HEK293 (cell line): ENCODE results near the gene HP1BP3.

Experiments used
- ATF2 ChIP-seq: fragments of 450-650 bp; formaldehyde crosslinking; IDR thresholded peaks from 2 replicates; pipeline ENCODE4 v1.5.1; 2016; ENCODE audit warnings: missing biosample characterization, missing genetic modification characterization, low read depth
- HOXC10 ChIP-seq: sonication (generic); formaldehyde crosslinking; IDR thresholded peaks from 2 replicates; pipeline ENCODE4 v1.8.1; 2023; ENCODE audit warnings: mild to moderate bottlenecking, missing genetic modification reagents
- IKZF3 ChIP-seq: fragments of 450-650 bp; IDR thresholded peaks from 2 replicates; pipeline ENCODE4 v1.5.0; 2018; ENCODE audit warnings: missing biosample characterization, mild to moderate bottlenecking, missing genetic modification characterization, moderate library complexity
- KLF8 ChIP-seq: fragments of 450-650 bp; formaldehyde crosslinking; IDR thresholded peaks from 2 replicates; pipeline ENCODE4 v1.5.1; 2016; ENCODE audit warnings: missing biosample characterization, missing genetic modification characterization
- OVOL3 ChIP-seq: fragments of 450-650 bp; formaldehyde crosslinking; IDR thresholded peaks from 2 replicates; pipeline ENCODE4 v1.5.1; 2016; ENCODE audit warnings: missing biosample characterization, missing genetic modification characterization
- PRDM10 ChIP-seq: fragments of 450-650 bp; formaldehyde crosslinking; IDR thresholded peaks from 2 replicates; pipeline ENCODE4 v1.5.1; 2016; ENCODE audit warnings: missing biosample characterization, missing genetic modification characterization
- REPIN1 ChIP-seq: fragments of 450-650 bp; formaldehyde crosslinking; IDR thresholded peaks from 2 replicates; pipeline ENCODE4 v1.5.1; 2017; ENCODE audit warnings: missing biosample characterization, missing genetic modification characterization, low read depth
- TRIM28 ChIP-seq: IDR thresholded peaks from 2 replicates; pipeline ENCODE4 v1.6.1; 2011; ENCODE audit warnings: low read length, control low read depth, borderline replicate concordance
- TSHZ1 ChIP-seq: fragments of 450-650 bp; formaldehyde crosslinking; IDR thresholded peaks from 2 replicates; pipeline ENCODE4 v1.5.1; 2016; ENCODE audit warnings: missing biosample characterization, missing genetic modification characterization, borderline replicate concordance
- WT1 ChIP-seq: fragments of 450-650 bp; formaldehyde crosslinking; IDR thresholded peaks from 2 replicates; pipeline ENCODE4 v1.5.1; 2016; ENCODE audit warnings: missing biosample characterization, missing genetic modification characterization
- YY2 ChIP-seq: fragments of 450-650 bp; formaldehyde crosslinking; IDR thresholded peaks from 2 replicates; pipeline ENCODE4 v1.5.1; 2016; ENCODE audit warnings: missing biosample characterization, missing genetic modification characterization
- ZBTB20 ChIP-seq: fragments of 450-650 bp; formaldehyde crosslinking; IDR thresholded peaks from 2 replicates; pipeline ENCODE4 v1.5.1; 2016; ENCODE audit warnings: missing biosample characterization, missing genetic modification characterization
- ZEB2 ChIP-seq: fragments of 450-650 bp; formaldehyde crosslinking; IDR thresholded peaks from 2 replicates; pipeline ENCODE4 v1.5.1; 2016; ENCODE audit warnings: missing biosample characterization, missing genetic modification characterization
- ZNF121 ChIP-seq: fragments of 450-650 bp; formaldehyde crosslinking; IDR thresholded peaks from 2 replicates; pipeline ENCODE4 v1.5.1; 2016; ENCODE audit warnings: missing biosample characterization, missing genetic modification characterization
- ZNF132 ChIP-seq: fragments of 450-650 bp; formaldehyde crosslinking; IDR thresholded peaks from 2 replicates; pipeline ENCODE4 v1.5.1; 2017; ENCODE audit warnings: missing biosample characterization, missing genetic modification characterization, borderline replicate concordance
- ZNF169 ChIP-seq: fragments of 450-650 bp; formaldehyde crosslinking; IDR thresholded peaks from 2 replicates; pipeline ENCODE4 v1.5.1; 2016; ENCODE audit warnings: missing biosample characterization, missing genetic modification characterization
- ZNF239 ChIP-seq: fragments of 450-650 bp; formaldehyde crosslinking; IDR thresholded peaks from 2 replicates; pipeline ENCODE4 v1.5.1; 2016; ENCODE audit warnings: missing biosample characterization, missing genetic modification characterization
- ZNF248 ChIP-seq: fragments of 450-650 bp; formaldehyde crosslinking; IDR thresholded peaks from 2 replicates; pipeline ENCODE4 v1.5.1; 2017; ENCODE audit warnings: missing biosample characterization, missing genetic modification characterization
- ZNF366 ChIP-seq: fragments of 450-650 bp; formaldehyde crosslinking; conservative IDR thresholded peaks from 2 replicates; pipeline ENCODE4 v1.5.1; 2016; ENCODE audit warnings: missing biosample characterization, missing genetic modification characterization
- ZNF398 ChIP-seq: fragments of 450-650 bp; formaldehyde crosslinking; IDR thresholded peaks from 2 replicates; pipeline ENCODE4 v1.5.1; 2017; ENCODE audit warnings: missing biosample characterization, missing genetic modification characterization
- ZNF600 ChIP-seq: fragments of 450-650 bp; formaldehyde crosslinking; IDR thresholded peaks from 2 replicates; pipeline ENCODE4 v1.5.1; 2016; ENCODE audit warnings: missing biosample characterization, missing genetic modification characterization
- ZNF610 ChIP-seq: fragments of 450-650 bp; formaldehyde crosslinking; IDR thresholded peaks from 2 replicates; pipeline ENCODE4 v1.5.1; 2016; ENCODE audit warnings: missing biosample characterization, missing genetic modification characterization, borderline replicate concordance
- ZNF639 ChIP-seq: fragments of 450-650 bp; formaldehyde crosslinking; IDR thresholded peaks from 2 replicates; pipeline ENCODE4 v1.5.1; 2016; ENCODE audit warnings: missing biosample characterization, missing genetic modification characterization
- ZNF792 ChIP-seq: fragments of 450-650 bp; formaldehyde crosslinking; IDR thresholded peaks from 2 replicates; pipeline ENCODE4 v1.5.1; 2016; ENCODE audit warnings: missing biosample characterization, missing genetic modification characterization
- ZNF830 ChIP-seq: fragments of 450-650 bp; IDR thresholded peaks from 2 replicates; pipeline ENCODE4 v1.5.0; 2018; ENCODE audit warnings: missing biosample characterization, missing genetic modification characterization, low read depth, mild to moderate bottlenecking, moderate library complexity
- ZSCAN23 ChIP-seq: fragments of 450-650 bp; formaldehyde crosslinking; IDR thresholded peaks from 2 replicates; pipeline ENCODE4 v1.5.1; 2016; ENCODE audit warnings: missing biosample characterization, missing genetic modification characterization

The HP1BP3 gene

GRCh38 chr1:20787840-20788795, 1.0 kb upstream of the HP1BP3 start (continued):
- no peak for TF ChIP-seq ZNF169 (tag by site-specific recombination)
- peak; percentile 82 for TF ChIP-seq ZEB2
- peak; percentile 83; the same call in 1 of the 2 replicates for TF ChIP-seq TSHZ1 (tag by site-specific recombination)
- peak; percentile 73 for TF ChIP-seq ZNF366 (tag by site-specific recombination)
- peak; percentile 60 for TF ChIP-seq WT1 (tag by site-specific recombination)
- peak; percentile 30; the same call in 1 of the 2 replicates for TF ChIP-seq ZNF121
- 0 out of 2 replicates have a peak, but pooled peaks have one; percentile 40 for TF ChIP-seq ZNF639 (tag by site-specific recombination)
- TF ChIP-seq ZNF792 (tag by site-specific recombination), result no peak
- peak; percentile 95 for TF ChIP-seq ZBTB20 (tag by site-specific recombination)
- TF ChIP-seq HOXC10 (CRISPR knock-in tag), result no peak
- peak; percentile 28; the same call in 1 of the 2 replicates for TF ChIP-seq TRIM28
- peak; percentile 84 for TF ChIP-seq OVOL3
- TF ChIP-seq ZNF132 (tag by site-specific recombination), result no peak
- TF ChIP-seq KLF8 (tag by site-specific recombination), result peak; percentile 48; the same call in 1 of the 2 replicates
- TF ChIP-seq ZNF830 (tag by site-specific recombination), result no peak
- no peak for TF ChIP-seq ZNF239 (tag by site-specific recombination)
- no peak for TF ChIP-seq YY2
- TF ChIP-seq ATF2 (tag by site-specific recombination), result peak; percentile 69
- no peak for TF ChIP-seq REPIN1
- TF ChIP-seq ZSCAN23 (tag by site-specific recombination), result no peak
- peak; percentile 74; the same call in 1 of the 2 replicates for TF ChIP-seq ZNF610 (tag by site-specific recombination)
- TF ChIP-seq ZNF600 (tag by site-specific recombination), result peak; percentile 78
- TF ChIP-seq ZNF398 (tag by site-specific recombination), result no peak; the same call in 1 of the 2 replicates
- TF ChIP-seq ZNF248 (tag by site-specific recombination), result no peak
- TF ChIP-seq PRDM10 (tag by site-specific recombination), result peak; percentile 70
- TF ChIP-seq IKZF3 (tag by site-specific recombination), result peak; percentile 76
